COR-L47 (cell line): ENCODE data around the gene EMC6.
A peak's percentile ranks its signal among the peaks of the same experiment; 100 is the strongest.

Experiments
- DNase-seq: peaks from one replicate; lab custom pipeline; 2025; lab: John Stamatoyannopoulos, UW

The EMC6 gene

GRCh38 chr17:3656353-3656752 is 12.3 kb upstream of the EMC6 start:
- DNase-seq: no peak

- no peak for DNase-seq
Measured at GRCh38 chr17:3656755-3657587, 11.6 kb upstream of the EMC6 start.

- DNase-seq: no peak
Measured at GRCh38 chr17:3657588-3657869, 11.1 kb upstream of the EMC6 start.

- DNase-seq: no peak
Measured at GRCh38 chr17:3657874-3658783, 10.5 kb upstream of the EMC6 start.

GRCh38 chr17:3658784-3659449 is 9.7 kb upstream of the EMC6 start:
- DNase-seq: no peak

GRCh38 chr17:3659541-3660111 is 9.0 kb upstream of the EMC6 start:
- no peak for DNase-seq

- DNase-seq: no peak
Measured at GRCh38 chr17:3660311-3660891, 8.2 kb upstream of the EMC6 start.

- DNase-seq: no peak
Measured at GRCh38 chr17:3663102-3664011, 5.3 kb upstream of the EMC6 start.

- no peak for DNase-seq
Measured at GRCh38 chr17:3665834-3666233, 2.8 kb upstream of the EMC6 start.

- DNase-seq: no peak
Measured at GRCh38 chr17:3666516-3666915, 2.1 kb upstream of the EMC6 start.

GRCh38 chr17:3667366-3668278 is 990 bp upstream of the EMC6 start:
- peak; percentile 22 for DNase-seq

GRCh38 chr17:3669085-3669347 is 404 bp downstream of the EMC6 start:
- no peak for DNase-seq

GRCh38 chr17:3669548-3669947 is 936 bp downstream of the EMC6 start:
- DNase-seq: no peak

- DNase-seq: no peak
Measured at GRCh38 chr17:3672571-3672970, 4.0 kb downstream of the EMC6 start.

GRCh38 chr17:3675886-3676285 is 7.3 kb downstream of the EMC6 start:
- DNase-seq: no peak

GRCh38 chr17:3678095-3678820 is 9.6 kb downstream of the EMC6 start:
- no peak for DNase-seq

- no peak for DNase-seq
Measured at GRCh38 chr17:3678821-3679530, 10.4 kb downstream of the EMC6 start.

- no peak for DNase-seq
Measured at GRCh38 chr17:3679531-3680126, 11.0 kb downstream of the EMC6 start.
